Measurements from ENCODE around the gene FBXW4. TPM values are rescaled to one million over a fixed set of nuclear protein-coding genes. Genes with fewer than 3 reads are reported as not detected.

FBXW4 gene
- total and polyA plus RNA-seq, 10 of the 15 experiments (the other 5 are each of a cell fraction or from before 2014, with no cell fraction given), result 5.7 to 42.0 (median 27.5) TPM

DNA sequence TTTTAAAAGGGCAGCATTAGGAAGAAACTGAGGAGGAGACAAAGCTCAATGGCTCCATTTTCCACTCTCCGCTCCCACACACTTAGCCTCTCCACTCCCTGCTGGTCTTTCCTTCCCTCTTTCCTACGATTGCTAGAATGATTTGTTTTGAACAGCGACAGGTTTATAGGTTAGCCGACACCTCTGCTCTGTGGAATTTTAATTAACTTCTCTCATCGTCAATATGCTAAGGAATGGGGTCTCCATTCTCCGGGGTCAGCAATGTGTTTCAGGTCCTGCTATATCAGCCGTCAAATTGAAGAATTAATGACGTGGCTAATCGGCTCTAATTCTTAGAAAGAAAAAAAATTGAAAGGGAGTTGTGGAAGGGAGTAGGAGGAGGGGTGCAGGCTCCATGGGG is 28.9 kb downstream of the FBXW4 start:
- ChIA-PET RAD21 (ENCODE audit: unreplicated experiment) (no interaction called here), CTCF (interaction anchor here (1.4 kb wide), 1 partner anchor 10 kb away, joined by 3 read pairs; no protein-coding TSS in a partner anchor), POLR2A (interaction anchor here (1.1 kb wide), 1 partner anchor 27 kb away, joined by 3 read pairs; no protein-coding TSS in a partner anchor), SMC1A (ENCODE audit: uncharacterized antibody, unreplicated experiment) (no interaction called here)
- Histone ChIP-seq H3K36me3 (ENCODE audit: control insufficient read depth in 2 of 2, insufficient read depth in 2 of 2, low read length in 1 of 2) (peaks cover 5 to 40% of the 10 kb centered on the region in 2 experiments), H3K4me3 (no peak overlapping the region), H3K9me3 (replicated peaks; ENCODE audit: control insufficient read depth, insufficient read depth, low read length) (no peaks in the 10 kb centered on the region), H3K27ac (ENCODE audit: control insufficient read depth, insufficient read depth) (no peak overlapping the region), H4K20me1 (ENCODE audit: control insufficient read depth, insufficient read depth) (no peaks in the 10 kb centered on the region), H3K27me3 (replicated peaks in 1 of 2; ENCODE audit: control insufficient read depth in 2 of 2, insufficient read depth in 2 of 2, low read length in 1 of 2) (no peaks in the 10 kb centered on the region), H3K4me1 (ENCODE audit: control insufficient read depth, insufficient read depth, low read length) (peaks cover 10% of the 10 kb centered on the region), H3K9ac (ENCODE audit: control insufficient read depth, insufficient read depth, low read length) (no peak overlapping the region), H3K4me2 (ENCODE audit: control insufficient read depth, insufficient read depth) (no peak overlapping the region), H3K79me2 (ENCODE audit: control insufficient read depth, insufficient read depth, low read length) (no peaks in the 10 kb centered on the region), H2AFZ (ENCODE audit: control insufficient read depth, low read depth, low read length) (no peak overlapping the region)
- intact Hi-C loops (cut with micrococcal nuclease; ENCODE audit: unreplicated experiment) (no loop called here), in situ Hi-C loops (cut with MboI) (no loop called here)
- no TSS peak for BruUV-seq (replicated peaks)
- DNase-seq (ENCODE audit: low read depth, low spot score) (no peak), FAIRE-seq (no peak), ATAC-seq (no peak)
- 97% methylated on average over 9 of the region's 9 CpGs for WGBS (ENCODE audit: insufficient coverage, insufficient replicate concordance, low lambda C conversion rate, missing lambda C conversion rate)
- TF ChIP-seq ZNF217 (IDR thresholded peaks at IDR 0.05), result no peak
- no peak for TF ChIP-seq NR2C1 (IDR thresholded peaks at IDR 0.05)
- no peak for TF ChIP-seq JUNB (IDR thresholded peaks at IDR 0.05)

DNA sequence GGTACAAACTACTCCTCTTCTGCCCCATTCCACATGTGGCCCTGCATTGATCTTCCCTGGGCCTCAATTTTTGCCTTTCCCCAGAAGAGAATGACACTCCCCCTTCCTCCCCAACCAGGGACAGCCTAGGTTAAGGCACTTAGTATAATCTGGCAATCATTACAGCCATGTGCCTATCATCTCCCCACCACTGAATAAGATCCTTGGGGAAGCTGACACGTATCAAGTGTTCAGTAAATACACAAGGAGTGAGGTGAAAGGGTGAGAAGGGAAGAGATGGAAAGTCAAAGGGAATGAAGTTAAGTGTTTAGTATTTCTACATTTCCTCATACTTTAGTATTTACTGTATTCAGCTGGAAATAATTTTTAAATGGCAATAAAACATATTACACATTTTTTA is 31.9 kb downstream of the FBXW4 start:
- H3K36me3 ChIP-seq (ENCODE audit: control insufficient read depth in 2 of 2, insufficient read depth in 2 of 2, low read length in 1 of 2), result peaks cover 5 to 33% of the 10 kb centered on the region in 2 experiments
- SMC1A ChIA-PET (ENCODE audit: uncharacterized antibody, unreplicated experiment), result no interaction called here
- BruUV-seq (replicated peaks), result no TSS peak
- no peak for ATAC-seq
- in situ Hi-C loops (cut with MboI) (no loop called here), intact Hi-C loops (cut with micrococcal nuclease; ENCODE audit: unreplicated experiment) (no loop called here)
- no peak for DNase-seq (ENCODE audit: low read depth, low spot score)
- POLR2A ChIA-PET, result no interaction called here
- no peaks in the 10 kb centered on the region for H3K9me3 ChIP-seq (replicated peaks; ENCODE audit: control insufficient read depth, insufficient read depth, low read length)
- RAD21 ChIA-PET (ENCODE audit: unreplicated experiment), result no interaction called here
- H3K4me1 ChIP-seq (ENCODE audit: control insufficient read depth, insufficient read depth, low read length), result no peaks in the 10 kb centered on the region
- CTCF ChIA-PET, result interaction anchor here (0.6 to 3.3 kb wide), 3 partner anchors 60 to 645 kb away, joined by 3 to 14 read pairs (median 3); no protein-coding TSS in a partner anchor
- H2AFZ ChIP-seq (ENCODE audit: control insufficient read depth, low read depth, low read length), result no peak overlapping the region
- no peak overlapping the region for H3K27ac ChIP-seq (ENCODE audit: control insufficient read depth, insufficient read depth)
- no peak overlapping the region for H3K4me2 ChIP-seq (ENCODE audit: control insufficient read depth, insufficient read depth)
- no peaks in the 10 kb centered on the region for H3K27me3 ChIP-seq (replicated peaks in 1 of 2; ENCODE audit: control insufficient read depth in 2 of 2, insufficient read depth in 2 of 2, low read length in 1 of 2)
- TF ChIP-seq CBFB (IDR thresholded peaks at IDR 0.05; ENCODE audit: low read depth) (no peak), MTA3 (IDR thresholded peaks at IDR 0.05; ENCODE audit: borderline replicate concordance, low read length) (no peak)
- 96% methylated on average over 1 of the region's 1 CpG for WGBS (ENCODE audit: insufficient coverage, insufficient replicate concordance, low lambda C conversion rate, missing lambda C conversion rate)
- H3K4me3 ChIP-seq, result no peak overlapping the region
- no peaks in the 10 kb centered on the region for H3K79me2 ChIP-seq (ENCODE audit: control insufficient read depth, insufficient read depth, low read length)
- no peaks in the 10 kb centered on the region for H4K20me1 ChIP-seq (ENCODE audit: control insufficient read depth, insufficient read depth)
- no peak for FAIRE-seq
- no peak overlapping the region for H3K9ac ChIP-seq (ENCODE audit: control insufficient read depth, insufficient read depth, low read length)

All from GM12878 (cell line).